Bronchial epithelial cell (primary cell): ENCODE measurements around the gene SLC66A1. TPM values are rescaled to one million over a fixed set of nuclear protein-coding genes. Genes with fewer than 3 reads are reported as not detected.

Source experiments
- DNase-seq: peaks from one replicate; pipeline ENCODE4 v3.0.0-alpha.2; 2010; ENCODE audit warnings: low read depth
- FAIRE-seq: peaks from 2 replicates; lab custom pipeline; 2011; peaks lifted over from hg19 to GRCh38; lab: Jason Lieb, UNC
- H3K27me3 ChIP-seq: 2 replicates; pipeline ENCODE4 v1.5.1; 2011; ENCODE audit warnings: low read length; ENCODE audit not compliant: control insufficient read depth, insufficient read depth
- H3K36me3 ChIP-seq: 2 replicates; pipeline ENCODE4 v1.5.1; 2011; ENCODE audit warnings: low read length; ENCODE audit not compliant: control insufficient read depth, insufficient read depth
- H3K4me3 ChIP-seq: 2 replicates; pipeline ENCODE4 v1.5.1; 2011; ENCODE audit warnings: mild to moderate bottlenecking, low read depth, low read length, control low read depth
- CTCF ChIP-seq: IDR thresholded peaks from 2 replicates; pipeline ENCODE4 v1.5.1; 2011; ENCODE audit warnings: mild to moderate bottlenecking, moderate library complexity, low read length, control low read depth, inconsistent platforms; ENCODE audit not compliant: insufficient read depth, severe bottlenecking
- total RNA-seq: library from RNA; depleted of rRNA; stranded (reverse); fragments of >200 nt; gene quantifications from 2 replicates; pipeline ENCODE4 v1.2.1, GENCODE V29; 2014

Gene SLC66A1
- total RNA-seq, 1 donor from 2014 or later: 26.6 TPM

- FAIRE-seq (no peak), DNase-seq (no peak)
- H3K4me3 ChIP-seq: no peak overlapping the region
- H3K27me3 ChIP-seq: no peaks in the 10 kb centered on the region
- H3K36me3 ChIP-seq: peaks cover 15% of the 10 kb centered on the region
- TF ChIP-seq CTCF: no peak
These were observed 39.7 kb downstream of the SLC66A1 start for GRCh38 chr1:19351873-19352272.

GRCh38 chr1:19352839-19353238 is 40.7 kb downstream of the SLC66A1 start:
- no peaks in the 10 kb centered on the region for H3K27me3 ChIP-seq
- FAIRE-seq: no peak
- TF ChIP-seq CTCF: no peak
- peaks cover 21% of the 10 kb centered on the region for H3K36me3 ChIP-seq
- no peak overlapping the region for H3K4me3 ChIP-seq
- no peak for DNase-seq

- FAIRE-seq (no peak), DNase-seq (no peak)
- Histone ChIP-seq H3K27me3 (no peaks in the 10 kb centered on the region), H3K36me3 (peaks cover 21% of the 10 kb centered on the region), H3K4me3 (no peak overlapping the region)
- TF ChIP-seq CTCF: no peak
These were observed 41.5 kb downstream of the SLC66A1 start for GRCh38 chr1:19353596-19353995.

GRCh38 chr1:19354531-19354981 is 42.4 kb downstream of the SLC66A1 start:
- Histone ChIP-seq H3K27me3 (no peaks in the 10 kb centered on the region), H3K4me3 (no peak overlapping the region), H3K36me3 (peaks cover 18% of the 10 kb centered on the region)
- FAIRE-seq (no peak), DNase-seq (no peak)
- no peak for TF ChIP-seq CTCF

- Histone ChIP-seq H3K4me3 (no peak overlapping the region), H3K27me3 (no peaks in the 10 kb centered on the region), H3K36me3 (peaks cover 18% of the 10 kb centered on the region)
- no peak for FAIRE-seq
- no peak for DNase-seq
- no peak for TF ChIP-seq CTCF
These were observed 44.1 kb downstream of the SLC66A1 start for GRCh38 chr1:19356266-19356665.

- no peak for TF ChIP-seq CTCF
- no peak overlapping the region for H3K4me3 ChIP-seq
- DNase-seq (no peak), FAIRE-seq (peak; percentile 81)
- peaks cover 18% of the 10 kb centered on the region for H3K36me3 ChIP-seq
- no peaks in the 10 kb centered on the region for H3K27me3 ChIP-seq
These were observed 45.3 kb downstream of the SLC66A1 start for GRCh38 chr1:19357299-19357986.
